ENCODE data around the gene PEX10.

The PEX10 gene

DNA sequence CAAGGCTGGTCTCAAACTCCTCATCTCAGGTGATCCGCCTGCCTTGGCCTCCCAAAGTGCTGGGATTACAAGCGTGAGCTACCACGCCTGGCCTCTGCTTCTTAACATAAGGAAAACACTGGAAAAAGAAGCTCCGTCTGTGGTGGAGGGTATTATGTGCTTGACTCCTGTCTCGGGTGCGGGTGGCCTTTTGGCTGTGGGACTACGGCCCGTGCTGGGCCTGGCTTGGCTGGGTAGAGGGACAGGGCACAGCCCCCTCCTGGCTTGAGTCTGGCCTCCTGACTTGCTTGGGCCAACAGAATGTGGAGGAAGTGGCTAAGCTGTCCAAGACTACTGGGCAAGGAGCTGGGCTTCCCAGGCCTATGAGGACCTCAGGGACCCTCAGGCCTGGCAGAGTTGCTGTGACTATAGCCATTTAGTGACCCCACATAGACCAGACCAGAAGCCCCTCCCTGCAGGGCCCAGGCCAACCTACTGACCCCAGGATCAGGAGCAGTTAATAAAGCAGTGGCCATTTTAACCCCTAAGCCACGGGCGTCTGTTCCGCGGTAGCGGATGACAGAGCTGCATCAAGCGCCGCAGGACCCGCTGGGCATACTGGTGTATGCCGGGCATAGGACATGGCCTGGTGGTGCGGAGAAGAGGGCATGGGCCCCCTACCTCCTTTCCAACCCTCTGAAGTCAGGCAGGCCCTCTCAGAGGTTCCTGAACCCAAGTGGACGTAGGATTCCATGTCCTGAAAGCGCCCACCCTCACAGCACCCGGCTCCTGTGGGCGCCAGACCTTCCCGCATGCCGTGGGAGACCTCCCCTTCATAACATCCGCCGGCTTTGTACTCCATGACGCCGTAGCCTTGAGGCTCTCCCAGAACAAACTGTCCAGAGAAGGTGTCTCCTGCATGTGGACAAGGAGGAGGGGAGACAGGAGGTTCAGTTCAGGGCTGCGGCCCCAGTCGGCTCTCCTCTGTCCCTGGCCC is 25.4 kb downstream of the PEX10 start:
- no peaks in the 10 kb centered on the region for H3K9me3 ChIP-seq
- no peak for TF ChIP-seq CTCF (IDR thresholded peaks at IDR 0.05)
- no peaks in the 10 kb centered on the region for H3K27me3 ChIP-seq
- H3K4me3 ChIP-seq (ENCODE audit: low read depth in 1 of 2, low read length in 1 of 2), result no peak overlapping the region
- H3K36me3 ChIP-seq, result no peaks in the 10 kb centered on the region
- H3K4me1 ChIP-seq (ENCODE audit: control insufficient read depth in 1 of 2, insufficient read depth in 1 of 2, low read depth in 1 of 2, low read length in 1 of 2), result peaks cover 11 to 13% of the 10 kb centered on the region in 2 experiments
- no peak overlapping the region for H3K27ac ChIP-seq

GRCh38 chr1:2385606-2386280 is 26.6 kb downstream of the PEX10 start:
- no peak for TF ChIP-seq CTCF (IDR thresholded peaks at IDR 0.05)
- H3K4me3 ChIP-seq (ENCODE audit: low read depth in 1 of 2, low read length in 1 of 2), result no peak overlapping the region
- no peaks in the 10 kb centered on the region for H3K36me3 ChIP-seq

DNA sequence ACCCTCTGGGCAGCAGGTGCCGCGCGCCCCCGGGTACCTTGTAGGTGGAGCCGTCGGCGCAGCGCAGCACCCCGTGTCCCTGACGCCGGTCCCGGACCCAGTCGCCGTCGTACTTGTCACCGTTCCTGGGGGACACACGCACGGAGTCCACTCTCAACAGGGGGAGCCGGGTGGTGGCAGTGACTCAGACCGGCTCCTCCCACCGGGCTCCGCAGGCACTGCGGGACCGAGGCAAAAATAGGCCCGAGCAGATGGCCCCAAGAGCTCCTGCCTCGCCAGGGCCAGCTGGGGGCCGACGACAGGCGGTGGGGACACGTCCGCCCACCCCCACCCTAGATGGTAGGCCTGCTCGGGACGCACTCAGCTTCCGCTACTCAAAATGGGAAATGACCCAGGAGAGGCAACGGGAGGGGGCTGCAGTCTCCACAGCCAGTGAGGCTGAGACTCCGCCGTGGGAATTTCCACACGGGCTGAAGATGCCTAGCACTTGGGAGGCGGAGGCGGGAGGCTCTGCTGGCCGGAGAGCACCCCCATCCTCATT is 27.4 kb downstream of the PEX10 start:
- no peak overlapping the region for H3K27ac ChIP-seq

More at GRCh38 chr1:2385606-2386280, 26.6 kb downstream of the PEX10 start:
- Histone ChIP-seq H3K27me3 (no peaks in the 10 kb centered on the region), H3K27ac (no peak overlapping the region), H3K4me1 (ENCODE audit: control insufficient read depth in 1 of 2, insufficient read depth in 1 of 2, low read depth in 1 of 2, low read length in 1 of 2) (peaks cover 6 to 7% of the 10 kb centered on the region in 2 experiments), H3K9me3 (no peaks in the 10 kb centered on the region)

GRCh38 chr1:2384130-2384860 is 28.1 kb downstream of the PEX10 start:
- no peaks in the 10 kb centered on the region for H3K4me1 ChIP-seq (ENCODE audit: control insufficient read depth in 1 of 2, insufficient read depth in 1 of 2, low read depth in 1 of 2, low read length in 1 of 2)
- no peak overlapping the region for H3K4me3 ChIP-seq (ENCODE audit: low read depth in 1 of 2, low read length in 1 of 2)
- H3K27me3 ChIP-seq, result no peaks in the 10 kb centered on the region
- H3K27ac ChIP-seq, result no peak overlapping the region
- H3K9me3 ChIP-seq, result no peaks in the 10 kb centered on the region
- TF ChIP-seq CTCF (IDR thresholded peaks at IDR 0.05), result no peak
- no peaks in the 10 kb centered on the region for H3K36me3 ChIP-seq

More for the DNA sequence above, 27.4 kb downstream of the PEX10 start:
- H3K27me3 ChIP-seq, result no peaks in the 10 kb centered on the region
- H3K4me3 ChIP-seq (ENCODE audit: low read depth in 1 of 2, low read length in 1 of 2), result no peak overlapping the region
- no peaks in the 10 kb centered on the region for H3K36me3 ChIP-seq
- no peaks in the 10 kb centered on the region for H3K4me1 ChIP-seq (ENCODE audit: control insufficient read depth in 1 of 2, insufficient read depth in 1 of 2, low read depth in 1 of 2, low read length in 1 of 2)
- TF ChIP-seq CTCF (IDR thresholded peaks at IDR 0.05), result no peak
- no peaks in the 10 kb centered on the region for H3K9me3 ChIP-seq

- Histone ChIP-seq H3K27ac (no peak overlapping the region), H3K4me1 (ENCODE audit: control insufficient read depth in 1 of 2, insufficient read depth in 1 of 2, low read depth in 1 of 2, low read length in 1 of 2) (no peaks in the 10 kb centered on the region), H3K27me3 (no peaks in the 10 kb centered on the region), H3K36me3 (no peaks in the 10 kb centered on the region), H3K4me3 (ENCODE audit: low read depth in 1 of 2, low read length in 1 of 2) (no peak overlapping the region), H3K9me3 (no peaks in the 10 kb centered on the region)
- no peak for TF ChIP-seq CTCF (IDR thresholded peaks at IDR 0.05)
Observed at GRCh38 chr1:2383576-2383975, 28.8 kb downstream of the PEX10 start.

Measured in neutrophil (primary cell).